H1 (cell line): ENCODE measurements around the gene TRPT1. TPM values are rescaled to one million over a fixed set of nuclear protein-coding genes. Genes with fewer than 3 reads are reported as not detected.

ENCODE experiments used
- E2F6 ChIP-seq: IDR thresholded peaks from 2 replicates; pipeline ENCODE4 v1.6.1; 2012; ENCODE audit warnings: inconsistent platforms
- KDM1A ChIP-seq: fragments of 200-600, 300-600 bp; sonication (generic); IDR thresholded peaks from 2 replicates; pipeline ENCODE4 v1.7.1; 2016; ENCODE audit warnings: mild to moderate bottlenecking, low read length, borderline replicate concordance
- POLR2AphosphoS5 ChIP-seq: IDR thresholded peaks from 2 replicates; pipeline ENCODE4 v1.6.1; 2011; ENCODE audit warnings: low read depth, low read length
- SP2 ChIP-seq: IDR thresholded peaks from 2 replicates; pipeline ENCODE4 v1.6.1; 2012; ENCODE audit warnings: mild to moderate bottlenecking, low read length, inconsistent platforms
- SRF ChIP-seq: IDR thresholded peaks from 2 replicates; pipeline ENCODE4 v1.6.1; 2011; ENCODE audit warnings: mild to moderate bottlenecking, low read depth, low read length, moderate library complexity
- TAF7 ChIP-seq: optimal IDR thresholded peaks from 2 replicates; pipeline ENCODE3; 2011; ENCODE audit warnings: low read depth, mild to moderate bottlenecking, inconsistent platforms, low read length, moderate library complexity, borderline replicate concordance
- polyA plus RNA-seq, 7 experiments: library from polyadenylated mRNA; depleted of rRNA in 3 of 7; stranded (reverse) in 5 of 7; unstranded in 2 of 7; fragments of >200 nt in 5 of 7; fragments of 200-250 nt in 2 of 7; gene quantifications; 1 replicate in 5 of 7; 2 replicates in 1 of 7; 4 replicates in 1 of 7; pipeline versions ENCODE4 v1.2.1 to v1.2.3, GENCODE V29; 2011 to 2013; ENCODE audit warnings: missing spikeins in 2 of 7, mixed read lengths in 2 of 7
- total RNA-seq: library from RNA; stranded (reverse); fragmentation: NEBNext Ultra II Directional; extraction: Animal tissue kit (Norgen Biotek cat#: 25700); gene quantifications from 2 replicates; pipeline ENCODE4 v1.2.1, GENCODE V29; 2021

TRPT1 gene
- total and polyA plus RNA-seq, 2 of the 8 experiments (the other 6 are each of a cell fraction or from before 2014, with no cell fraction given): 34.5 to 74.6 TPM

GRCh38 chr11:64266339-64266738, 40.4 kb upstream of the TRPT1 start (continued):
- no peak for TF ChIP-seq SP2
- no peak for TF ChIP-seq E2F6
- TF ChIP-seq POLR2AphosphoS5: no peak
- TF ChIP-seq TAF7: no peak
- no peak for TF ChIP-seq KDM1A
- no peak for TF ChIP-seq SRF
